SK-N-DZ (cell line): ENCODE measurements around the gene ATG10.
"Not testable (repeated sequence)": the region's sequence is repeated elsewhere in the genome, so short reads cannot be mapped to it uniquely, and the experiment has no call there.

Experiments used
- DNase-seq: peaks from one replicate; pipeline ENCODE4 v3.0.0-alpha.2; 2015; ENCODE audit warnings: low spot score

ATG10 gene

GRCh38 chr5:82054004-82054710 lies 82.3 kb downstream of the ATG10 start:
- DNase-seq = no peak

- no peak for DNase-seq
Observed at GRCh38 chr5:82057051-82057450, 85.2 kb downstream of the ATG10 start.

- DNase-seq = no peak
Observed at GRCh38 chr5:82058710-82059109, 86.9 kb downstream of the ATG10 start.

- no peak for DNase-seq
Observed at GRCh38 chr5:82066791-82067190, 95.0 kb downstream of the ATG10 start.

GRCh38 chr5:82068042-82068441 lies 96.2 kb downstream of the ATG10 start:
- DNase-seq = not testable (repeated sequence)

DNA sequence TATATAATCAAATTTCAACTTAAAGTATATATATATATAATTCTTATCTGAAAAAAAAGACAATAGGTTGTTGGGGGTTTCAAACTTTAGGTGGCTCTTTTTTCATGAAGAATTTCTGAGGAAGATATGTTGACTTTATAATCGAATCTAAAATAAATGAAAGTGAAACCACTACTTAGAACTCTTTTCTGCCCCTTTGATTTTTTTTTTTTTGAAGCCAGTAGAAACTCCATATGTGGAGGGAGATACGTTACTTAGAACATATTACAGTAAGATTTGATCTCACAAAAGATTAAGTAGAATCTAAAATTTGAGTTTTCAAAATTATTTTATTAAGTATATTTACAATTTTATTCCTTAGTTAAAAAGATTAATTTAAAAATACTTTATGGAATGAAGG lies 96.9 kb downstream of the ATG10 start:
- no peak for DNase-seq

GRCh38 chr5:82072138-82072537 lies 100.3 kb downstream of the ATG10 start:
- DNase-seq = no peak

GRCh38 chr5:82073179-82073578 lies 101.4 kb downstream of the ATG10 start:
- no peak for DNase-seq

DNA sequence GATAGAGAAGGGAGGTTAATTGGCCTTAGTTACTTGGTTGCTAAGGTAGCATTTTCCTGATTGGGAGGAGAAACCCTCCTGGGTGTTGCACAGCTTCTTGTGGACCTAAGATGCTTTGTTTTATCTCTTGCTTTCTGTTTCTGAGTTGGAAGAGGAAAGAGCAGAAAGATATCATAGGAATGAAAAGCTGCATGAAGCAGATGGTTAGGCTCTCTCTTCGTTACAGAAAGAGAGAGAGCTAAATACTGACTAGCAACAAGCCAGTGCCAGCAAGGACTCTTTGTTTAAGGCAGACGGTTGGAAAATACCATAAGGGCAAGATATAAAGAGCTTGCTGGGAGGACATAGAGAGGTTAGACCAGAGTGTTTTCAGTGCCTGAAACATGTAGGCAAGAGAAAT lies 103.1 kb downstream of the ATG10 start:
- no peak for DNase-seq

DNA sequence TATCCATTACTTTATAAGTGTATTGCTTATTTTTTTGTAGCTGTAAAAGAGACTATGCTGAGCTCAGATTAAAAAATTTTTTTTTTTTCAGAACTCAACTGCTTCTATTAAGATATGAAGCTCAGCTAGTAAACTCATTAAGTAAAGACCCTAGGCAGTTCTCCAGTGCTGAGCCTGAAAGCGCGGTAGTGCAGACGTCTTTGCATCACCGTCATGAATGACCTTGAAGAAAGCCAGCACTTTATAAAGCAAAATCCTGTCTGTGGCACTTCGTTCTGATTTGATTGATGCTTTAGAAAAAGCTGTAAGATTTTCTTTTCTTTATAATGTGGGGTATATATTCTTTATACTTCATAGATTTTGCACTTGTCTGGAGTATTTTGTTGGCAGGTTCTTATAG lies 105.7 kb downstream of the ATG10 start:
- DNase-seq = no peak

GRCh38 chr5:82091617-82092016 lies 119.8 kb downstream of the ATG10 start:
- DNase-seq = no peak

DNA sequence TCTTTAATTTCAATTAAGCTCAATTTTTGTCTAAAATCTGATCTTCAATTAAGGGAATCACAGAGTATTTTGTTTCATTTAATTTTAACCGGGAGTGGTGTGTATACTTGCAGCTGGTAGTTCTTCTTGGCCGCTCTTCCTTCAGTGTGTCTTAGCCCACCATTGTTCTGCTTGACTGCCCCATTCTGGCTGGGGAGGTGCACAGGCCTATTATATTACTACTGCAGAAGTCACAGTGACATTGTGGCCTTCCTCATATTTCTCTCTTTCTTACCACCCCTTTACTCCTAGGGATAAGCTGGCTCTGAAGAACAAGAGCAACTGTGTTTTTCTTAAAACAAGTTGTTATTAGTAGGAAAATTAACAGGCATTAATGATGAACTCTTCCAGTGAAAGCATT lies 123.7 kb downstream of the ATG10 start:
- no peak for DNase-seq

DNA sequence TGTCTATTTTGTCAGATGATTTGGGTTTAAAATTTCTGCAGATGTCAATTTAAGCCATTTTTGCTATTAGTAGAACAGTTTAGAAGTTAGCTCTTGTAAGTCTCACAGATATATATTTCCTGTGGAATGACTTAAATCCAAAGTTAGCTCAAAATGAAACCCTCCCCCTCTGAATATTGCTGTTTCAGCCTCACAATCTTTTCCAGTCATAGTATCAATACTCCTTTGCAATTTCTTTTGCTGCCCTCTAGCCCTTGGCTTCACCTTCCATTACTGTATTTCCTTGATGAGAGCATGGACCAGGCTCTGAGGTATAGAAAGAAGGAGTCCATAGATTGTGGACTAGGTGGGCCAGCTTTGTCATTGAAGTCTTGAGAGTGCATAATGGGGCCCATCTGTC lies 124.4 kb downstream of the ATG10 start:
- DNase-seq = no peak

GRCh38 chr5:82100303-82101077 lies 128.7 kb downstream of the ATG10 start:
- no peak for DNase-seq

DNA sequence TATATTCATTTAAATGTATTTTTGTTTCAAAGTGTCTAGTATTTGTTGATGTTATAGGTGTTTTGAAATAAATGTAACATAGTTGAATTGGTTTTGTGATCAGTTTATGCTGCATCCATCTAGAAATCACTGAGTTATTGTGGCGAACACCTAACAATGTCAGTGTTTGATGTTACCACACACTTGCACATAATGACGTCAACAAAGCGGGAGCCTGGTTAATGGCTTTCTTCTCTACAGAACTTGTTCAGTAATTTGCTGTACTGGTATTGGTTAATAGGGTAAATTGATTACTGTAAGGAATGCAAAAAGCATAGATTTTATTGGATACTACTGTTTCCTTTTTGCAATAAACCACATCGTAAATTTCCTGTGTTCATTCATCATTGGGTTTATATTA lies 133.0 kb downstream of the ATG10 start:
- no peak for DNase-seq

DNA sequence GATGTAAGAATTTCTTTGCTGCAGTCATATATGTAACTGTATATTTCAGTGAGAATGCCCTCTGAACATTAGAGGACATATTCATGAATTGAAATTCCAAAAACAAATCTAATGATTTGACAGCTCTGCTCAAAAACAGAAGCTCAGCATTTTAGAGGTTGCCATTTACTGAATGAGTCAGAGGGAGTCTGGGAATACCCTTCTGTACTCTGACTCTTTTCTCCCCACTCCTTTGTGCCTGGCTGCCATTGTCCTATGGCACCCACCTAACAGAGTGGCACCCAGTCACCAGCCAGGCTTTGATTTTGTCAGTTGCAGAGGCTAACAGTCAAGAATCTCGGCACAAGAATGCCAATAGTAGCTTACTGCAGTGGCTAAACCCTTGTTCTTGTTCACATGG lies 133.6 kb downstream of the ATG10 start:
- no peak for DNase-seq

DNA sequence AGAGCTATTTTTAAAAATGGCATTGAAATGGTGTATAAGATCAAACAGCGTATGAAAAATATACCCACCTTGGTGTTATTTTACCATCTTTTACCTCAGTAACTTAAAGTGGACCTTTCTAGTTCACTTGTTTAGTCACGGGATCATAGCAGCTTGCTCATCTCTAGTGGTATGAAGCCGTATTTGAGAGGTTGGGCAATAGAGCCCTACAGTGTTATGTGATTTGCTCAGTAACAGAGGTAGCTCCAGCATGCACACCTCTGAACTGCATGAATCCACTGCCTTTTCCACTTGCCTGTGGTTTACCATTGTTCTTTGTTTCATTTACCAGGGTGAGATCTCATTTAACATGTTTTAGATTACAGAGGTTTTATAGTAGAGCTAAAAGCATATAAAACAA lies 134.4 kb downstream of the ATG10 start:
- DNase-seq = no peak

DNA sequence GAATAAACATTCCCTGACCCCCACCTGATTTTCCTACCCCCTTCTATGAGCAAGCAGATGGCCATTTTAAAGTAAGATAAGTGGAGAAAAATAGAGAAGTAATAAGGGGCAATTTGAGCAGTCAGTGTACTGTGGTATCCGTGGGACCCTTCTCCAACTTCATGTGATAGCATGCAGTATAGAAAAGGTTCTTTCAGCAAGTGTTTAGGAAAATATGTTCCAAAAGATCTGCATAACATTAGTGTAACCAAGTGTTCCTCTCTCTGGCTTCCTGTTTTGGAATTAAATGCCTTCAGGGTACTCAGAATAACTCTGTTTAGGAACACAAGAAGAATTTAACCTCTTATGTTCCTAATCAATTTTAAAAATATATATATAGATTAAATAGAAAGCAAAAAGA lies 134.9 kb downstream of the ATG10 start:
- DNase-seq = no peak

- DNase-seq = no peak
Observed at GRCh38 chr5:82107267-82107666, 135.4 kb downstream of the ATG10 start.

- DNase-seq = no peak
Observed at GRCh38 chr5:82109013-82109412, 137.2 kb downstream of the ATG10 start.

GRCh38 chr5:82109915-82110314 lies 138.1 kb downstream of the ATG10 start:
- DNase-seq = not testable (repeated sequence)

GRCh38 chr5:82111191-82111590 lies 139.4 kb downstream of the ATG10 start:
- DNase-seq = no peak

DNA sequence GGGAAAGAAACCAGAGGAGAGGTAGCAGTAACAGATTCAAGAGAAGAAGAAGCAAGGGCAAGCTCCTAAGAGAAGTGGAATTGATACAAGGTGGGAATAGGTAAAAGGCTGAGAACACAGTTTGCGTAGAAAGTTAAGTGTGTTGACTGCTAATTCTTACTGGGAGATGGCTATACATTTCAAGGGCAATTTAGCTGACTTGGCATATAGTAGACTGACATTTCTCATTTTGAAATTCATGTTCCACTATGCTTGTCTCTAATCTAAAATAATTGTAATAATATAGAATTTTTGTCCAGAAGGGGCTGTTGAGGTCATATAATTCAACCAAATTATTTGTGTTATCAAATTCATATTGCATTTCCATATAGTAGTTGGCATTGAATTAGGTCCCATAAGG lies 144.0 kb downstream of the ATG10 start:
- no peak for DNase-seq
